Epithelial cell of alveolus of lung (primary cell): Measurements from ENCODE around the gene TXNDC11. TPM values are rescaled to one million over a fixed set of nuclear protein-coding genes. Genes with fewer than 3 reads are reported as not detected.

Source experiments
- total RNA-seq: library from RNA; depleted of rRNA; stranded (reverse); fragments of >200 nt; gene quantifications from 2 replicates; pipeline ENCODE4 v1.2.1, GENCODE V29; 2015

TXNDC11 gene, protein sequence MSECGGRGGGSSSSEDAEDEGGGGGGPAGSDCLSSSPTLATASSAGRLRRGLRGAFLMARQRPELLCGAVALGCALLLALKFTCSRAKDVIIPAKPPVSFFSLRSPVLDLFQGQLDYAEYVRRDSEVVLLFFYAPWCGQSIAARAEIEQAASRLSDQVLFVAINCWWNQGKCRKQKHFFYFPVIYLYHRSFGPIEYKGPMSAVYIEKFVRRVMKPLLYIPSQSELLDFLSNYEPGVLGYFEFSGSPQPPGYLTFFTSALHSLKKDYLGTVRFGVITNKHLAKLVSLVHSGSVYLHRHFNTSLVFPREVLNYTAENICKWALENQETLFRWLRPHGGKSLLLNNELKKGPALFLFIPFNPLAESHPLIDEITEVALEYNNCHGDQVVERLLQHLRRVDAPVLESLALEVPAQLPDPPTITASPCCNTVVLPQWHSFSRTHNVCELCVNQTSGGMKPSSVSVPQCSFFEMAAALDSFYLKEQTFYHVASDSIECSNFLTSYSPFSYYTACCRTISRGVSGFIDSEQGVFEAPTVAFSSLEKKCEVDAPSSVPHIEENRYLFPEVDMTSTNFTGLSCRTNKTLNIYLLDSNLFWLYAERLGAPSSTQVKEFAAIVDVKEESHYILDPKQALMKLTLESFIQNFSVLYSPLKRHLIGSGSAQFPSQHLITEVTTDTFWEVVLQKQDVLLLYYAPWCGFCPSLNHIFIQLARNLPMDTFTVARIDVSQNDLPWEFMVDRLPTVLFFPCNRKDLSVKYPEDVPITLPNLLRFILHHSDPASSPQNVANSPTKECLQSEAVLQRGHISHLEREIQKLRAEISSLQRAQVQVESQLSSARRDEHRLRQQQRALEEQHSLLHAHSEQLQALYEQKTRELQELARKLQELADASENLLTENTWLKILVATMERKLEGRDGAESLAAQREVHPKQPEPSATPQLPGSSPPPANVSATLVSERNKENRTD
- 34.9 and 43.2 TPM in 2 replicates for total RNA-seq

DNA sequence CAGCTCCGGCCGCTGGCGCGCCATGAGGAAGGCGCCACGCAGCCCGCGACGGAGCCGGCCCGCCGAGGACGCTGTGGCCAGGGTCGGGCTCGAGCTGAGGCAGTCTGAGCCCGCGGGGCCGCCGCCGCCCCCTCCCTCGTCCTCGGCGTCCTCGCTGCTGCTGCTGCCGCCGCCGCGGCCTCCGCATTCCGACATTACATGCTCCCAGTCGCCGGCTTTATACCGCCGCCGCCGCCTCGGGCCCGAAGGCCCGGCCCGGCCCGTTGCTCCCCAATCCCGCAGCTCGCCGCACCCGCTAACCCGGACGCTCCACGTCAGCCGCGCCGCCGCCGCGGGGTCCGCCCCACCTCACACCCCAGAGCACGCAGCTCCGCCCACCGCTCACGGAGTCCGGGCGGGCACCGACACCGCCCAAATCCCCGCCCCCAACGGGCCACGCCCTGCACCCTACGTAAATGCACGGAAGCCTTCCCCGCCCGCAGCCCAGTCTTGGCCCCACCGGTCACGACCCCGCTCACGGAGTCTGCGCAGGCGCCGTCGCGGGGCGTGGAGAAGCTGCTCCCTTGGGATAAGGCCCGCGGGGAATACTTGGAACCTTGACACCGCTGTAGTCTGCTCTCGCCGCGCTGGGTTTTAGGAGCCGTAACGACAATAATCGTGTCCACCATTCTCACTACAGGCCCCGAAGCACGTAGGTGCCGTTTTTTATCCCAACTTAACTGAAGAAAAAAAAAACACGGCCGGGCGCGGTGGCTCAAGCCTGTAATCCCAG lies at the start of gene TXNDC11:
TSS of gene TXNDC11 (minus strand) at position 322 of the 772 bp plus-strand sequence. CDS start at position 195, 127 bp downstream.

DNA sequence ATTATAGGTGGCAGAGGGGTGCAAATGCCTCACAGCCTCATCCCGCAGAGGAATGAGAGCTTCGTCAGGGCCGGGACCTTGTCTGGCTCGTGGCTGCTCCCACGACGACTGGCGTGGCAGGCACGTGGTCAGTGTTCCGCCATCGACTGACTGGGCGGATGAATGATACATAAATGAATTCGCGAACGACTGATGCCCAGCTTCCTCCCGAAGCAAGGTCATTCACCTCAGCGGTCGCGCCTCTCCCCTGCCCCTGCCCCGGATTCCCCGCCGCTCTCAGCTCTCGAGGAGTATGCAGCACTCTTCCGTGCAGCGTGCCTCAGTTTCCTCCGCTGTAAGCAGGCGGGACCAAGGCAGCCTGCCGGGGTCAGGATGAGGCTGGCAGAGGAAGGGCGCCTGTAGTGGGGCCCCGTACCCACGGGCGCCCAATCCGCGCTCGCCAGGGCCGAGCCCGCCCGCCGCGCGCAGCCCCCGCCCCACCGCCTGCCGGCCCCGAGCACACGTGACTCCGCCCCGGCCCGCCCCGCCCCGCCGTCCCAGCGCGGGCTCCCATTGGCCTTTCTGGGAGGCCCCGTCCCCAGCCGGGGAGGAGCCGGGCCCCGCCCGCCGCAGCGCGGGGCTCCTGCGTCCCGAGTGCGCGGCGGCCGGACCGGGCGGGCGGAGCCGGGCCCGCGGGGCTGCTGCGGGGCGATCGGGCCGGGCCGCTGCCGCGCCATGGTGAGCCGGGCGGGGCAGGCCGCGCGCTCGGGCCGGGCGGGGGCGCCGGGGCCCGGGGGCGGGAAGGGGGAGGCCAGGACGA lies 74.6 kb downstream of the TXNDC11 start, which contains the start of gene SNN:
TSS of gene SNN (plus strand) at position 632 of the 799 bp plus-strand sequence. CDS start 7,605 bp downstream, outside the sequence.

Other genes with a start within 250 kb of the TXNDC11 start
- 67.6 and 80.2 TPM in 2 replicates for gene LITAF, start 155.9 kb downstream of the TXNDC11 start, total RNA-seq
- 6.3 and 17.8 TPM in 2 replicates for gene SNN, start 74.4 kb downstream of the TXNDC11 start, total RNA-seq
- gene ZC3H7A, start 54.4 kb upstream of the TXNDC11 start, total RNA-seq, result 27.0 and 57.1 TPM in 2 replicates
- 116 and 227 TPM in 2 replicates for gene RSL1D1, start 108.7 kb upstream of the TXNDC11 start, total RNA-seq
- 42.9 and 68.4 TPM in 2 replicates for gene GSPT1, start 173.1 kb upstream of the TXNDC11 start, total RNA-seq
- gene NPIPB2, start 199.2 kb upstream of the TXNDC11 start, total RNA-seq, result 12.2 TPM in 1 of 2 replicates, not detected in the other
- not detected in 2 replicates for gene TNFRSF17, start 222.4 kb upstream of the TXNDC11 start, total RNA-seq
- 5.0 and 8.5 TPM in 2 replicates for gene SNX29, start 233.9 kb upstream of the TXNDC11 start, total RNA-seq